Medulla oblongata (tissue), 1 donor: ENCODE results near the gene DPM3.
"Not testable (repeated sequence)": the region's sequence is repeated elsewhere in the genome, so short reads cannot be mapped to it uniquely, and the experiment has no call there.

Source experiments
- DNase-seq: peaks from one replicate; pipeline ENCODE4 v3.0.0-alpha.2; 2015; ENCODE audit errors: extremely low spot score

Gene DPM3

GRCh38 chr1:155125511-155125945, 14.8 kb downstream of the DPM3 start:
- DNase-seq = no peak

GRCh38 chr1:155124503-155125463, 15.5 kb downstream of the DPM3 start:
- no peak for DNase-seq

- no peak for DNase-seq
Measured at GRCh38 chr1:155123801-155124200, 16.5 kb downstream of the DPM3 start.

- no peak for DNase-seq
Measured at GRCh38 chr1:155122308-155122707, 18.0 kb downstream of the DPM3 start.

- no peak for DNase-seq
Measured at GRCh38 chr1:155121249-155121648, 19.1 kb downstream of the DPM3 start.

GRCh38 chr1:155120253-155120652, 20.1 kb downstream of the DPM3 start:
- DNase-seq = no peak

GRCh38 chr1:155118090-155118489, 22.2 kb downstream of the DPM3 start:
- not testable (repeated sequence) for DNase-seq

- no peak for DNase-seq
Measured at GRCh38 chr1:155117610-155118009, 22.7 kb downstream of the DPM3 start.

- DNase-seq = no peak
Measured at GRCh38 chr1:155116113-155116764, 24.1 kb downstream of the DPM3 start.

GRCh38 chr1:155113450-155113980, 26.8 kb downstream of the DPM3 start:
- no peak for DNase-seq

GRCh38 chr1:155110826-155111225, 29.5 kb downstream of the DPM3 start:
- no peak for DNase-seq

GRCh38 chr1:155110381-155110780, 29.9 kb downstream of the DPM3 start:
- DNase-seq = no peak

GRCh38 chr1:155108296-155108695, 32.0 kb downstream of the DPM3 start:
- DNase-seq = no peak

GRCh38 chr1:155107309-155108264, 32.7 kb downstream of the DPM3 start:
- DNase-seq = no peak

- DNase-seq = no peak
Measured at GRCh38 chr1:155106862-155107261, 33.5 kb downstream of the DPM3 start.

- no peak for DNase-seq
Measured at GRCh38 chr1:155105604-155106011, 34.7 kb downstream of the DPM3 start.

- no peak for DNase-seq
Measured at GRCh38 chr1:155104605-155105534, 35.5 kb downstream of the DPM3 start.

GRCh38 chr1:155103325-155103724, 37.0 kb downstream of the DPM3 start:
- no peak for DNase-seq

GRCh38 chr1:155099331-155099730, 41.0 kb downstream of the DPM3 start:
- no peak for DNase-seq

- DNase-seq = no peak
Measured at GRCh38 chr1:155094622-155094948, 45.7 kb downstream of the DPM3 start.
